HepG2 (cell line): Measurements from ENCODE around the gene PDK1. TPM values are rescaled to one million over a fixed set of nuclear protein-coding genes. Genes with fewer than 3 reads are reported as not detected.

Experiments
- ADNP ChIP-seq: sonication (generic); formaldehyde crosslinking; IDR thresholded peaks from 2 replicates; pipeline ENCODE4 v1.4.0; 2020; ENCODE audit warnings: missing genetic modification reagents
- ATF7-NPFF ChIP-seq: sonication (generic); formaldehyde crosslinking; IDR thresholded peaks from 2 replicates; pipeline ENCODE4 v1.8.1; 2023; ENCODE audit warnings: mild to moderate bottlenecking, low read depth, missing genetic modification reagents, moderate library complexity
- ATM ChIP-seq: fragments of 450-650 bp; IDR thresholded peaks from 2 replicates; pipeline ENCODE4 v1.7.1; 2017; ENCODE audit warnings: mild to moderate bottlenecking, borderline replicate concordance
- CBX5 ChIP-seq: sonication (generic); formaldehyde crosslinking; IDR thresholded peaks from 2 replicates; pipeline ENCODE4 v1.4.0; 2020; ENCODE audit warnings: missing genetic modification reagents, borderline replicate concordance
- CREM ChIP-seq, 2 experiments: sonication (generic) in 1 of 2; formaldehyde crosslinking in 1 of 2; IDR thresholded peaks; 2 replicates each; pipeline versions ENCODE4 v1.4.0 to v1.6.1; 2016 to 2020; ENCODE audit warnings: antibody characterized with exemption in 1 of 2, mild to moderate bottlenecking in 1 of 2, missing genetic modification reagents in 1 of 2
- DMAP1 ChIP-seq: IDR thresholded peaks from 2 replicates; pipeline ENCODE4 v1.6.1; 2016
- KDM5A ChIP-seq: fragments of 200-600 bp; sonication (generic); IDR thresholded peaks from 2 replicates; pipeline ENCODE4 v1.7.0; 2018; ENCODE audit warnings: antibody characterized with exemption, mild to moderate bottlenecking, low read length, borderline replicate concordance
- MAF1 ChIP-seq: sonication (generic); formaldehyde crosslinking; IDR thresholded peaks from 2 replicates; pipeline ENCODE4 v1.5.0; 2020; ENCODE audit warnings: missing genetic modification reagents, borderline replicate concordance
- MED8 ChIP-seq: sonication (generic); formaldehyde crosslinking; IDR thresholded peaks from 2 replicates; pipeline ENCODE4 v1.8.1; 2023; ENCODE audit warnings: mild to moderate bottlenecking, missing genetic modification reagents; ENCODE audit not compliant: insufficient replicate concordance
- MIER2 ChIP-seq: IDR thresholded peaks from 2 replicates; pipeline ENCODE4 v1.6.1; 2016; ENCODE audit warnings: missing biosample characterization, missing genetic modification reagents
- MLLT10 ChIP-seq: sonication (generic); formaldehyde crosslinking; IDR thresholded peaks from 2 replicates; pipeline ENCODE4 v1.4.0; 2020; ENCODE audit warnings: missing genetic modification reagents
- PAX8 ChIP-seq: sonication (generic); formaldehyde crosslinking; IDR thresholded peaks from 2 replicates; pipeline ENCODE4 v1.8.0; 2022; ENCODE audit warnings: mild to moderate bottlenecking, missing genetic modification reagents, borderline replicate concordance
- POLR2A ChIP-seq, 2 experiments: IDR thresholded peaks; 2 replicates each; pipeline ENCODE4 v1.6.1; 2011; ENCODE audit warnings: low read depth in 2 of 2, low read length in 2 of 2, mild to moderate bottlenecking in 1 of 2, moderate library complexity in 1 of 2; ENCODE audit not compliant: insufficient read depth in 1 of 2
- RAD51 ChIP-seq: fragments of 450-650 bp; IDR thresholded peaks from 2 replicates; pipeline ENCODE4 v1.6.1; 2016; ENCODE audit warnings: borderline replicate concordance
- RORA ChIP-seq: sonication (generic); formaldehyde crosslinking; IDR thresholded peaks from 2 replicates; pipeline ENCODE4 v1.5.0; 2020; ENCODE audit warnings: mild to moderate bottlenecking, missing genetic modification reagents, moderate library complexity
- SNAI1 ChIP-seq: sonication (generic); formaldehyde crosslinking; IDR thresholded peaks from 2 replicates; pipeline ENCODE4 v1.5.0; 2020; ENCODE audit warnings: mild to moderate bottlenecking, missing genetic modification reagents, borderline replicate concordance
- ZFP62 ChIP-seq: sonication (generic); formaldehyde crosslinking; IDR thresholded peaks from 2 replicates; pipeline ENCODE4 v1.4.0; 2020; ENCODE audit warnings: missing genetic modification reagents
- ZNF678 ChIP-seq: sonication (generic); formaldehyde crosslinking; IDR thresholded peaks from 2 replicates; pipeline ENCODE4 v1.4.0; 2020; ENCODE audit warnings: mild to moderate bottlenecking, missing genetic modification reagents
- ZNF781 ChIP-seq: sonication (generic); formaldehyde crosslinking; IDR thresholded peaks from 2 replicates; pipeline ENCODE4 v1.5.1; 2020; ENCODE audit warnings: borderline replicate concordance, mild to moderate bottlenecking, missing genetic modification reagents; ENCODE audit errors: not compliant biosample characterization
- ZNF883 ChIP-seq: sonication (generic); formaldehyde crosslinking; IDR thresholded peaks from 2 replicates; pipeline ENCODE4 v1.5.1; 2020; ENCODE audit warnings: mild to moderate bottlenecking, missing genetic modification reagents; ENCODE audit errors: not compliant biosample characterization
- polyA plus RNA-seq, 8 experiments: library from polyadenylated mRNA; depleted of rRNA in 3 of 8; stranded (reverse) in 7 of 8; unstranded in 1 of 8; fragments of >200 nt; fragmentation: Illumina TruSeq in 4 of 8; extraction: Trizol in 4 of 8; gene quantifications; 2 replicates each; pipeline versions ENCODE4 v1.2.1 to v1.2.3, GENCODE V29; 2011 to 2016; ENCODE audit warnings: low read depth in 4 of 8, missing spikeins in 1 of 8, mixed read lengths in 1 of 8; ENCODE audit not compliant: insufficient read depth in 1 of 8
- total RNA-seq, 5 experiments: library from RNA; depleted of rRNA; stranded (reverse); fragments of >200 nt; fragmentation: Illumina TruSeq; extraction: Trizol; gene quantifications; 2 replicates each; pipeline ENCODE4 v1.2.3, GENCODE V29; 2016; ENCODE audit warnings: low read depth in 1 of 5
- TF ChIP-seq, protein P1 (sequence below): sonication (generic); formaldehyde crosslinking; IDR thresholded peaks from 2 replicates; pipeline ENCODE4 v1.4.0; 2020; ENCODE audit warnings: mild to moderate bottlenecking, missing genetic modification reagents
- TF ChIP-seq, protein P2 (sequence below): sonication (generic); formaldehyde crosslinking; IDR thresholded peaks from 2 replicates; pipeline ENCODE4 v1.4.0; 2020; ENCODE audit warnings: mild to moderate bottlenecking, missing genetic modification reagents

PDK1 gene
- total and polyA plus RNA-seq, 2 of the 13 experiments (the other 11 are each of a cell fraction or from before 2014, with no cell fraction given), result 11.9 to 96.9 TPM

DNA sequence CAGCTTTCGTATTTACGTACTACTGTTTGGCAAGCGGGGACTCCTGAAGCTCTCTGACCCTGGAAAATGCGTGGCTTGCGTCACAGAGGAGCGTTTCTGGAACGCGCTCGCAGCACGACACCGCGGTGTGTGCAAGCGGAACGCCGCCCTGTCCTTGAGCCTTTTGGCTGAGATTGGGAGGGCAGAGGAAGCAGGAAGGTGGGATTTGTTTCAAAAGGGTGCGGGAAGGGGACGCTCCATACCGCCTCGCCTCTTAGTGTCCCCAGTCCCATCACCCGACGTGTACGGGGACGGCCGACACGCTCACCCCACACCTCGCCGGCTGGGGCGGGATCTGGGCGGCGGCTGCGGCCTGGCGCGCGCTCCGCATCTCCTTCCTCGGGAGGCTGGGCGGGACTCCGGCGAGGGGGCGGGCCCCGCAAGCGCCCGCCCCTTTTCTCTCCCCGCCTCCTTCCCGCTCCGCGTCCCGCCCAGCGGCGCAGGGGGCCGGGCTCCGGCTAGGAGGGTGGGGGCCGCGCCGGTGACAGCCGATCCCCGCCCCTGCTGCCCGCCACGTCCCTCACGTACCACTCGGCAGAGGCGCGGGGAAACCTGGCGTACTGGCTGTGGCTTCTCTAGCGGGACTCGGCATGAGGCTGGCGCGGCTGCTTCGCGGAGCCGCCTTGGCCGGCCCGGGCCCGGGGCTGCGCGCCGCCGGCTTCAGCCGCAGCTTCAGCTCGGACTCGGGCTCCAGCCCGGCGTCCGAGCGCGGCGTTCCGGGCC, at the start of gene PDK1 (continued):
- no peak for TF ChIP-seq ADNP (CRISPR knock-in tag)
- peak; percentile 85 for TF ChIP-seq ZNF678 (CRISPR knock-in tag)
- no peak for TF ChIP-seq RAD51
- TF ChIP-seq MED8 (CRISPR knock-in tag), result no peak
- TF ChIP-seq ZNF883 (CRISPR knock-in tag), result peak; percentile 90
- peak; percentile 81 for TF ChIP-seq ATF7-NPFF (CRISPR knock-in tag)
- TF ChIP-seq DMAP1 (CRISPR knock-in tag), result peak; percentile 89
- TF ChIP-seq, protein P1, sequence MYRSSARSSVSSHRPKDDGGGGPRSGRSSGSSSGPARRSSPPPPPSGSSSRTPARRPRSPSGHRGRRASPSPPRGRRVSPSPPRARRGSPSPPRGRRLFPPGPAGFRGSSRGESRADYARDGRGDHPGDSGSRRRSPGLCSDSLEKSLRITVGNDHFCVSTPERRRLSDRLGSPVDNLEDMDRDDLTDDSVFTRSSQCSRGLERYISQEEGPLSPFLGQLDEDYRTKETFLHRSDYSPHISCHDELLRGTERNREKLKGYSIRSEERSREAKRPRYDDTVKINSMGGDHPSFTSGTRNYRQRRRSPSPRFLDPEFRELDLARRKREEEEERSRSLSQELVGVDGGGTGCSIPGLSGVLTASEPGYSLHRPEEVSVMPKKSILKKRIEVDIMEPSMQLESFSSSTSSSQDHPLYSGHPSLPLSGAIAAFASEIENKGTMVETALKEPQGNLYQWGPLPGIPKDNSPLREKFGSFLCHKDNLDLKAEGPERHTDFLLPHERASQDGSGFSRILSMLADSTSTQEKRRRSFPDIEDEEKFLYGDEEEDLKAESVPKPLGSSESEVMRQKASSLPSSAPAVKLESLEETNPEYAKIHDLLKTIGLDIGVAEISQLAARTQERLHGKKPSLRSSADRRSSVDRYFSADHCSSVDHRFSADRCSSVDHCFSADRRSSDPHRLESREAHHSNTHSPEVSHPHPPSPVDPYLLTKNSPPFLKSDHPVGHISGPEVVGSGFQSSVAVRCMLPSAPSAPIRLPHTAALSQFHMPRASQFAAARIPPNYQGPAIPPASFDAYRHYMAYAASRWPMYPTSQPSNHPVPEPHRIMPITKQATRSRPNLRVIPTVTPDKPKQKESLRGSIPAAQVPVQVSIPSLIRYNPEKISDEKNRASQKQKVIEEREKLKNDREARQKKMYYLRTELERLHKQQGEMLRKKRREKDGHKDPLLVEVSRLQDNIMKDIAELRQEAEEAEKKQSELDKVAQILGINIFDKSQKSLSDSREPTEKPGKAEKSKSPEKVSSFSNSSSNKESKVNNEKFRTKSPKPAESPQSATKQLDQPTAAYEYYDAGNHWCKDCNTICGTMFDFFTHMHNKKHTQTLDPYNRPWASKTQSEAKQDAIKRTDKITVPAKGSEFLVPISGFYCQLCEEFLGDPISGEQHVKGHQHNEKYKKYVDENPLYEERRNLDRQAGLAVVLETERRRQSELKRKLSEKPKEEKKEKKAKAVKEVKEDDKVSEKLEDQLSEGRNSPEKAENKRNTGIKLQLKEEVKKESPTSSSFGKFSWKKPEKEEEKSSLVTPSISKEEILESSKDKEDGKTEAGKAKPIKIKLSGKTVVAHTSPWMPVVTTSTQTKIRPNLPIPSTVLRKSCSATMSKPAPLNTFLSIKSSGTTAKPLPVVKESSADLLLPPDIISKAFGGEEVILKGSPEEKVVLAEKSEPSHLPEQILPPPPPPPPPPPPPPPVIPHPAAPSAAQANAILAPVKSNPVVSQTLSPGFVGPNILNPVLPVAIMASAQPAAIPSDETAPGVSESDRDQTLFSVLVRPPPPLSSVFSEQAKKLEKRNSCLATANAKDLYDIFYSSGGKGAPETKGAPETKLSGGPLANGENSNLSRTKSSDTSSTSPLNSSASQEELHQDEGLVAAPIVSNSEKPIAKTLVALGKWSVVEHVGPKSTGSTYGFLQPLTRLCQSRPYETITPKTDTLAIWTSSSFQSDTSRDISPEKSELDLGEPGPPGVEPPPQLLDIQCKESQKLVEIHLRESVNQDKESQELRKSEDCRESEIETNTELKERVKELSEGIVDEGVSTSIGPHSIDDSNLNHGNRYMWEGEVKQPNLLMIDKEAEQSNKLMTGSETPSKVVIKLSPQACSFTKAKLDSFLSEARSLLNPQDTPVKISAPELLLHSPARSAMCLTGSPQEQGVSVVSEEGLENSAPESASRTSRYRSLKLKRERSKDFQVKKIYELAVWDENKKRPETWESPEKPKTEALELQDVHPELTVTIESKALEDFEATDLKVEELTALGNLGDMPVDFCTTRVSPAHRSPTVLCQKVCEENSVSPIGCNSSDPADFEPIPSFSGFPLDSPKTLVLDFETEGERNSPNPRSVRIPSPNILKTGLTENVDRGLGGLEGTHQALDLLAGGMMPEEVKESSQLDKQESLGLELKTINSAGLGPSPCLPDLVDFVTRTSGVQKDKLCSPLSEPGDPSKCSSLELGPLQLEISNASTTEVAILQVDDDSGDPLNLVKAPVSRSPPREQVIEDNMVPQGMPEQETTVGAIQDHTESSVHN (CRISPR knock-in tag), result peak; percentile 96; the same call in 1 of the 2 replicates
- no peak for TF ChIP-seq RORA (CRISPR knock-in tag)
- peak; percentile 82 for TF ChIP-seq CBX5 (CRISPR knock-in tag)
- TF ChIP-seq MLLT10 (CRISPR knock-in tag), result no peak
- TF ChIP-seq MIER2, result peak; percentile 4; the same call in 1 of the 2 replicates
- peak; percentile 60 for TF ChIP-seq CREM (IDR thresholded peaks at IDR 0.05)
- TF ChIP-seq CREM (CRISPR knock-in tag; IDR thresholded peaks at IDR 0.05), result no peak
- peak; percentile 68; the same call in 1 of the 2 replicates for TF ChIP-seq MAF1
- peak; percentile 95 for TF ChIP-seq PAX8 (CRISPR knock-in tag)
- peak; percentile 95 to 96 for TF ChIP-seq POLR2A (IDR thresholded peaks at IDR 0.05; ENCODE audit: insufficient read depth in 1 of 2, low read depth in 2 of 2, low read length in 2 of 2)
- TF ChIP-seq, protein P2, sequence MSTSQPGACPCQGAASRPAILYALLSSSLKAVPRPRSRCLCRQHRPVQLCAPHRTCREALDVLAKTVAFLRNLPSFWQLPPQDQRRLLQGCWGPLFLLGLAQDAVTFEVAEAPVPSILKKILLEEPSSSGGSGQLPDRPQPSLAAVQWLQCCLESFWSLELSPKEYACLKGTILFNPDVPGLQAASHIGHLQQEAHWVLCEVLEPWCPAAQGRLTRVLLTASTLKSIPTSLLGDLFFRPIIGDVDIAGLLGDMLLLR, result peak; percentile 82
- no peak for TF ChIP-seq ATM
- TF ChIP-seq KDM5A, result peak; percentile 40; the same call in 1 of the 2 replicates
- TF ChIP-seq ZFP62 (CRISPR knock-in tag), result no peak
- peak; percentile 49 for TF ChIP-seq SNAI1 (CRISPR knock-in tag)
- TF ChIP-seq ZNF781 (CRISPR knock-in tag), result peak; percentile 72
